ENCODE results near the gene ABI3BP.
A peak's percentile ranks its signal among the peaks of the same experiment; 100 is the strongest.
"Not testable (repeated sequence)": the region's sequence is repeated elsewhere in the genome, so short reads cannot be mapped to it uniquely, and the experiment has no call there.

The ABI3BP gene

GRCh38 chr3:101020351-101021015 lies 27.3 kb upstream of the ABI3BP start:
- no peak overlapping the region for H3K27ac ChIP-seq (ENCODE audit: low read depth, low read length)
- H3K9me3 ChIP-seq (ENCODE audit: low read length): no peaks in the 10 kb centered on the region
- no peaks in the 10 kb centered on the region for H3K27me3 ChIP-seq (ENCODE audit: control insufficient read depth in 1 of 2, insufficient read depth in 2 of 2, low read length in 2 of 2)

GRCh38 chr3:101017017-101017416 lies 23.8 kb upstream of the ABI3BP start:
- no peak overlapping the region for H3K27ac ChIP-seq (ENCODE audit: low read depth, low read length)
- no peak overlapping the region for H3K4me3 ChIP-seq (ENCODE audit: low read depth in 1 of 2, low read length in 2 of 2)
- no peak overlapping the region for H3K9ac ChIP-seq (ENCODE audit: low read length)
- H3K9me3 ChIP-seq (ENCODE audit: low read length): no peaks in the 10 kb centered on the region
- no peaks in the 10 kb centered on the region for H3K4me1 ChIP-seq (ENCODE audit: insufficient read depth, low read length)
- no peaks in the 10 kb centered on the region for H3K36me3 ChIP-seq (ENCODE audit: insufficient read depth, low read length)
- no peaks in the 10 kb centered on the region for H3K27me3 ChIP-seq (ENCODE audit: control insufficient read depth in 1 of 2, insufficient read depth in 2 of 2, low read length in 2 of 2)

More at GRCh38 chr3:101020351-101021015, 27.3 kb upstream of the ABI3BP start:
- H3K9ac ChIP-seq (ENCODE audit: low read length): no peak overlapping the region
- H3K4me3 ChIP-seq (ENCODE audit: low read depth in 1 of 2, low read length in 2 of 2): no peak overlapping the region
- H3K36me3 ChIP-seq (ENCODE audit: insufficient read depth, low read length): no peaks in the 10 kb centered on the region
- no peaks in the 10 kb centered on the region for H3K4me1 ChIP-seq (ENCODE audit: insufficient read depth, low read length)

- H3K9me3 ChIP-seq (ENCODE audit: low read length); H3K36me3 ChIP-seq (ENCODE audit: insufficient read depth, low read length); H3K4me1 ChIP-seq (ENCODE audit: insufficient read depth, low read length); H3K27me3 ChIP-seq (ENCODE audit: control insufficient read depth in 1 of 2, insufficient read depth in 2 of 2, low read length in 2 of 2); H3K27ac ChIP-seq (ENCODE audit: low read depth, low read length); H3K9ac ChIP-seq (ENCODE audit: low read length); H3K4me3 ChIP-seq (ENCODE audit: low read depth in 1 of 2, low read length in 2 of 2): not testable (repeated sequence)
Observed at GRCh38 chr3:101012312-101012711, 19.1 kb upstream of the ABI3BP start.

GRCh38 chr3:101011136-101011535 lies 17.9 kb upstream of the ABI3BP start:
- Histone ChIP-seq H3K4me1 (ENCODE audit: insufficient read depth, low read length) (no peaks in the 10 kb centered on the region), H3K27ac (ENCODE audit: low read depth, low read length) (no peak overlapping the region), H3K27me3 (ENCODE audit: control insufficient read depth in 1 of 2, insufficient read depth in 2 of 2, low read length in 2 of 2) (no peaks in the 10 kb centered on the region), H3K9ac (ENCODE audit: low read length) (no peak overlapping the region), H3K9me3 (ENCODE audit: low read length) (no peaks in the 10 kb centered on the region), H3K36me3 (ENCODE audit: insufficient read depth, low read length) (no peaks in the 10 kb centered on the region), H3K4me3 (ENCODE audit: low read depth in 1 of 2, low read length in 2 of 2) (no peak overlapping the region)

GRCh38 chr3:101010296-101010695 lies 17.1 kb upstream of the ABI3BP start:
- no peak overlapping the region for H3K4me3 ChIP-seq (ENCODE audit: low read depth in 1 of 2, low read length in 2 of 2)
- no peaks in the 10 kb centered on the region for H3K36me3 ChIP-seq (ENCODE audit: insufficient read depth, low read length)
- no peaks in the 10 kb centered on the region for H3K27me3 ChIP-seq (ENCODE audit: control insufficient read depth in 1 of 2, insufficient read depth in 2 of 2, low read length in 2 of 2)
- no peak overlapping the region for H3K9ac ChIP-seq (ENCODE audit: low read length)
- no peak overlapping the region for H3K27ac ChIP-seq (ENCODE audit: low read depth, low read length)
- H3K4me1 ChIP-seq (ENCODE audit: insufficient read depth, low read length): no peaks in the 10 kb centered on the region
- no peaks in the 10 kb centered on the region for H3K9me3 ChIP-seq (ENCODE audit: low read length)

GRCh38 chr3:101009386-101009785 lies 16.2 kb upstream of the ABI3BP start:
- Histone ChIP-seq H3K27ac (ENCODE audit: low read depth, low read length) (no peak overlapping the region), H3K4me1 (ENCODE audit: insufficient read depth, low read length) (no peaks in the 10 kb centered on the region), H3K9ac (ENCODE audit: low read length) (no peak overlapping the region), H3K27me3 (ENCODE audit: control insufficient read depth in 1 of 2, insufficient read depth in 2 of 2, low read length in 2 of 2) (no peaks in the 10 kb centered on the region), H3K36me3 (ENCODE audit: insufficient read depth, low read length) (no peaks in the 10 kb centered on the region), H3K9me3 (ENCODE audit: low read length) (no peaks in the 10 kb centered on the region), H3K4me3 (ENCODE audit: low read depth in 1 of 2, low read length in 2 of 2) (no peak overlapping the region)

GRCh38 chr3:100999160-100999559 lies 5.9 kb upstream of the ABI3BP start:
- H3K9ac ChIP-seq (ENCODE audit: low read length): no peak overlapping the region
- H3K36me3 ChIP-seq (ENCODE audit: insufficient read depth, low read length): no peaks in the 10 kb centered on the region
- peaks cover 15% of the 10 kb centered on the region for H3K4me1 ChIP-seq (ENCODE audit: insufficient read depth, low read length)

GRCh38 chr3:100994809-100995208 lies 1.6 kb upstream of the ABI3BP start:
- Histone ChIP-seq H3K4me1 (ENCODE audit: insufficient read depth, low read length) (peaks cover 24% of the 10 kb centered on the region), H3K27ac (ENCODE audit: low read depth, low read length) (peak overlapping the region; percentile 70), H3K9me3 (ENCODE audit: low read length) (no peaks in the 10 kb centered on the region), H3K4me3 (ENCODE audit: low read depth in 1 of 2, low read length in 2 of 2) (peak overlapping the region in 1 of 2 donors; percentile 25), H3K36me3 (ENCODE audit: insufficient read depth, low read length) (no peaks in the 10 kb centered on the region), H3K27me3 (ENCODE audit: control insufficient read depth in 1 of 2, insufficient read depth in 2 of 2, low read length in 2 of 2) (no peaks in the 10 kb centered on the region), H3K9ac (ENCODE audit: low read length) (no peak overlapping the region)

More at GRCh38 chr3:100999160-100999559, 5.9 kb upstream of the ABI3BP start:
- Histone ChIP-seq H3K27ac (ENCODE audit: low read depth, low read length) (no peak overlapping the region), H3K4me3 (ENCODE audit: low read depth in 1 of 2, low read length in 2 of 2) (no peak overlapping the region), H3K9me3 (ENCODE audit: low read length) (no peaks in the 10 kb centered on the region), H3K27me3 (ENCODE audit: control insufficient read depth in 1 of 2, insufficient read depth in 2 of 2, low read length in 2 of 2) (no peaks in the 10 kb centered on the region)

GRCh38 chr3:100994187-100994586 lies 966 bp upstream of the ABI3BP start:
- Histone ChIP-seq H3K9me3 (ENCODE audit: low read length) (no peaks in the 10 kb centered on the region), H3K9ac (ENCODE audit: low read length) (no peak overlapping the region), H3K27me3 (ENCODE audit: control insufficient read depth in 1 of 2, insufficient read depth in 2 of 2, low read length in 2 of 2) (no peaks in the 10 kb centered on the region), H3K27ac (ENCODE audit: low read depth, low read length) (peak overlapping the region; percentile 70), H3K4me1 (ENCODE audit: insufficient read depth, low read length) (peaks cover 24% of the 10 kb centered on the region), H3K36me3 (ENCODE audit: insufficient read depth, low read length) (no peaks in the 10 kb centered on the region), H3K4me3 (ENCODE audit: low read depth in 1 of 2, low read length in 2 of 2) (no peak overlapping the region)

GRCh38 chr3:100992231-100993012 lies 799 bp downstream of the ABI3BP start:
- Histone ChIP-seq H3K27me3 (ENCODE audit: control insufficient read depth in 1 of 2, insufficient read depth in 2 of 2, low read length in 2 of 2) (no peaks in the 10 kb centered on the region), H3K36me3 (ENCODE audit: insufficient read depth, low read length) (no peaks in the 10 kb centered on the region), H3K9me3 (ENCODE audit: low read length) (no peaks in the 10 kb centered on the region), H3K4me3 (ENCODE audit: low read depth in 1 of 2, low read length in 2 of 2) (peak overlapping the region; percentile 41 to 77), H3K27ac (ENCODE audit: low read depth, low read length) (peak overlapping the region; percentile 70), H3K9ac (ENCODE audit: low read length) (peak overlapping the region; percentile 69), H3K4me1 (ENCODE audit: insufficient read depth, low read length) (peaks cover 24% of the 10 kb centered on the region)

GRCh38 chr3:100988080-100988479 lies 5.1 kb downstream of the ABI3BP start:
- Histone ChIP-seq H3K27ac (ENCODE audit: low read depth, low read length) (no peak overlapping the region), H3K27me3 (ENCODE audit: control insufficient read depth in 1 of 2, insufficient read depth in 2 of 2, low read length in 2 of 2) (no peaks in the 10 kb centered on the region), H3K4me3 (ENCODE audit: low read depth in 1 of 2, low read length in 2 of 2) (no peak overlapping the region), H3K36me3 (ENCODE audit: insufficient read depth, low read length) (no peaks in the 10 kb centered on the region), H3K4me1 (ENCODE audit: insufficient read depth, low read length) (peaks cover 9% of the 10 kb centered on the region), H3K9ac (ENCODE audit: low read length) (no peak overlapping the region), H3K9me3 (ENCODE audit: low read length) (no peaks in the 10 kb centered on the region)

Measured in muscle layer of colon (tissue), 2 donors.